GM18858 (cell line): ENCODE measurements around the gene EVI5L.

Experiments used
- ATAC-seq: cut with Tn5 transposase; IDR thresholded peaks from one replicate; pipeline ENCODE4 v1.9.1; 2021; ENCODE audit not compliant: unreplicated experiment

EVI5L gene

DNA sequence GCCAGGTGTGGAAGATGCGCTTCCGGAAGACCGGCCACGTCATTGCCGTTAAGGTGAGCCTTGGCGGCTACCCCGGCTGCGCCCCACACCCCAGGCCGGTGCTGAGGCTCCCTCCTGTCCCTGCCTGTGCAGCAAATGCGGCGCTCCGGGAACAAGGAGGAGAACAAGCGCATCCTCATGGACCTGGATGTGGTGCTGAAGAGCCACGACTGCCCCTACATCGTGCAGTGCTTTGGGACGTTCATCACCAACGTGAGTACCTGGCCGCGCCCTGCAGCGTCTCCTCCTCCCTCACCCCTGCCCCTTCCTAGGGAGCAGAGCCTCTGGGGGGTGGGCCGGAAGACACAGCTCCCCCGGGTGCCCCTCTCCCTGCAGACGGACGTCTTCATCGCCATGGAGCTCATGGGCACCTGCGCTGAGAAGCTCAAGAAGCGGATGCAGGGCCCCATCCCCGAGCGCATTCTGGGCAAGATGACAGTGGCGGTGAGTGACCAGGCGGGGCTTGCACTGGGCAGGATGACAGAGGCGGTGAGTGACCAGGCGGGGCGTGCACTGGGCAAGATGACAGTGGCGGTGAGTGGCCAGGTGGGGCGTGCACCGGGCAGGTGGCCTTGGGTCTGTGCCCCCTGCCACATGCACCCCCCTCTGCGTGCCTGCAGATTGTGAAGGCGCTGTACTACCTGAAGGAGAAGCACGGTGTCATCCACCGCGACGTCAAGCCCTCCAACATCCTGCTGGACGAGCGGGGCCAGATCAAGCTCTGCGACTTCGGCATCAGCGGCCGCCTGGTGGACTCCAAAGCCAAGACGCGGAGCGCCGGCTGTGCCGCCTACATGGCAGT is 80.5 kb downstream of the EVI5L start:
- ATAC-seq, result no peak

DNA sequence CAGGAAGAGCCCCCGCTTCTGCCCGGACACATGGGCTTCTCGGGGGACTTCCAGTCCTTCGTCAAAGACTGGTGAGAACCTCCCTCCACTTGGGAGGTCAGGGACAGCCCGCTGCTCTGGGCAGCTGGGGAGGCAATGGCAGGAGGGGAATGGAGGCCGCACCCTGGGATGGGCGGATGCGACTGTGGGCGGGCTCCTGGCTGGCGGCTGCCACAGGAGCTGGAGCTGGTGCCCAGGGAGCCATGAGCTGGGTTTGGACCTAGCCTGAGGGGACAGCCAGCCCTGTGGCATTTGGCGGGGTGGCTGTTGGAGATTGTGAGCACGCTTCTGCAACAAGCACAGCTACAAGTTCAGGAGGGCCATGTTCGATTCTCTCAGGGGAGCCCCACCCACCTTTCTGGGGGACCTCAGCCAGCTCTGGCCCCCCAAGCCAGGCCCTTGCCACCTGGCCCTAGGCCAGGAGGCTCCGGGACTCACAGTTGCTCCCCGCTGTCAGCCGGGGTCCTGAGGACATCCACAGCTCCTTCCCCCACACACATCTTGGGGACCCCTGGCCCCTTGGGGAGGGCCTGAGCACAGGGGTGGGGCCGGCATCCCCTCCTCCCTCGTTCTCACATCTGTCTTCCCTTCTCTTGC is 81.6 kb downstream of the EVI5L start:
- ATAC-seq, result no peak

DNA sequence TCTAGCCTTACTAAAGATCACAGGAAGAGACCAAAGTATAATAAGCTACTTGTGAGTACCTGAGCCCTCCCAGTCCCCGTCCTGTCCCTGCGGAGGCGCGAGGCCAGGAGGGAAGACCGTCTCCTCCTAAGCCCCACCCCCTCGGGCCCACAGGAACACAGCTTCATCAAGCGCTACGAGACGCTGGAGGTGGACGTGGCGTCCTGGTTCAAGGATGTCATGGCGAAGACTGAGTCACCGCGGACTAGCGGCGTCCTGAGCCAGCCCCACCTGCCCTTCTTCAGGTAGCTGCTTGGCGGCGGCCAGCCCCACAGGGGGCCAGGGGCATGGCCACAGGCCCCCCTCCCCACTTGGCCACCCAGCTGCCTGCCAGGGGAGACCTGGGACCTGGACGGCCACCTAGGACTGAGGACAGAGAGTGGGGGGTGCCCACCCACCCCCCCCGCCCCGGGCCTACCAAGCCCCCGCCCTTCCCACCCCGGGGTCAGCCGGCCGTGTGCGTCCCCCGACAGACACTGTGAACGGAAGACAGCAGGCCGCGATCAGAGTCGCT is 82.2 kb downstream of the EVI5L start:
- ATAC-seq, result no peak

DNA sequence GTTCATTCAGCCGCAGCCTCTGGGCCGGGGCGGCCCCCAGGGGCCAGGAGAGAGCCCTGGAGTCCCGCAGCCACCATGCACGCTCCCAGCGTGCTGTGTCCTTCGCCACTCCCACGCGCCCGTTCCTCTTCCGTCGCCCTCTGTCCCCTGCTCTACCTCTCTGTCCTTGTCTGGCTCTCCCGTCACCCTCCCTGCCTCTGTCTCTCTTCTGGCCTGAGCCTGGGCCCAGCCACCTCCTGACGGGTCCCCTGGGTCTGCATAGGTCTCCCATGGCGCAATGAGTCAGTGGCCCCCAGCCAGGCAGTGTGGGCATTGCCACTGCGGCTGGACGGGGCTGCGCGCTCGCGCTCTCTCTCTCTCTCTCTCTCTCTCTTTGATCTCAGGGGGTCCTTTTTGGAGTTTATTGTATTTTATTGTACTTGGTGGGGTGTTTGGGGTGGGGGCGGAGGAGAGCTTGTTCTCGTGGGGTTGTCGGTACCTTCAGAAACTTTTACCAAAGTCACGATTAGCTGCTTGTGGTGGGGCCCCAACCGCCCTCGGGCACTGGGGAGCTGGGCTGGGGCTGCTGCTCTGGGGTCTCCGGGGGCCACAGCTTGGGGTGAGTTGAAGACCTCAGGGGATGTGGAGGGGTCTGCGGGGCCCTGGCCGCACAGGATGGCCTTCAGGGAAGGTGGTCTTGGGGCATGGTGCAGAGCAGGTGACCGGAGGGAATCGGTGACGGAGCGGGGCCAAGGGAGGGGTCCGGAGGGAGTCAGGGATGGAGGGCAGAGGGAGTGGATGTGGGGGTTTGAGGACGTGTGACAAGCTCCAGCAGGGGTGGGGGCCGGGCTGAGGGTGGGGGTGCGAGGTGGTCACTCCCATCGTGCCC is 82.9 kb downstream of the EVI5L start:
- ATAC-seq, result no peak

DNA sequence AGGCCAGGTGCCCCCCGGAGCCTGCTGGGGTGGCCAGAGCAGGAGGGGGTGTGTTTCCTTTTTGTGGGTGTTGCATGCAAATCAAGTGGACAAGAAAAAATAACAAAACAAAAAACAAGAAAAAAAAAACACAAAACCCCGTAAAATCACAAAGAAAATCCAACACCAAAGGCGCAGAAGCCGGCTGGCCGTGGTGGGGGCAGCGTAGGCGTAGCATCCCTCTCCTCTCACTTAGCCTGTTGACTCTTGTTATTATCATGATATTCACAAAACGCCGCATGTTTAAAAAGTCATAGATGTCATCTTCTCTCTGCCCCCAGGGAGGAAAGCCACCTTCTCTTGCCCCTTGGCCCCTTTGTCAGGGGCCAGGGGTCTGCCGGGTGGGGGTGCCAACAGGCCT is 83.6 kb downstream of the EVI5L start:
- ATAC-seq, result no peak

DNA sequence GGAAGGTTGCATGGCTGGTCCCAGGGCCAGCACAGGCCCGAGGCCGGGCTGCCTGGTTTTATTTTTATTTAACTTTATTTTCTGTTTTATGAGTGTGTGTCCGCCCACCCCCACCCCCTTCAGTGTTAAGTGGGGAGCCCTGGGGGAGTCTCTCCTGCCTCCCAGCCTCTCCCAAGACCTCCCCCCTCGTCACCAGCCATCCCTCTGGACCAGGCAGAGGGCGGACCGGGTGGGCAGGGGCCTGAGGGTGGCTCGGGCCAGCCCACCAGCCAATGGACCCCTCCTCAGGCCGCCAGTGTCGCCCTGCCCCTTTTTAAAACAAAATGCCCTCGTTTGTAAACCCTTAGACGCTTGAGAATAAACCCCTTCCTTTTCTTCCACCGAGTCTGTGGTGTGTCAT is 84.1 kb downstream of the EVI5L start:
- no peak for ATAC-seq
